Transverse colon (tissue), 4 donors: ENCODE measurements around the gene LMAN1L. TPM values are rescaled to one million over a fixed set of nuclear protein-coding genes. Genes with fewer than 3 reads are reported as not detected.

Experiments used
- DNase-seq: peaks from one replicate; pipeline ENCODE4 v3.0.0-alpha.2; 2019
- H3K27ac ChIP-seq, 4 donors: fragments of 200-600 bp; sonication (generic); 2 replicates each; pipeline ENCODE4 v1.5.1; 2016 to 2018; ENCODE audit warnings: inconsistent platforms in 4 of 4
- H3K27me3 ChIP-seq: fragments of 200-600 bp; sonication (generic); 2 replicates; pipeline ENCODE4 v1.5.1; 2017; ENCODE audit warnings: inconsistent platforms
- H3K36me3 ChIP-seq, 4 donors: fragments of 200-600 bp; sonication (generic); 2 replicates each; pipeline ENCODE4 v1.5.1; 2017 to 2019; ENCODE audit warnings: inconsistent platforms in 4 of 4
- H3K4me1 ChIP-seq, 4 donors: fragments of 200-600 bp; sonication (generic); 2 replicates each; pipeline ENCODE4 v1.5.1; 2017 to 2020; ENCODE audit warnings: inconsistent platforms in 4 of 4
- H3K4me3 ChIP-seq, 4 donors: fragments of 200-600 bp; sonication (generic); 1 replicate in 1 of 4; 2 replicates in 3 of 4; pipeline versions ENCODE4 v1.5.1 to v1.6.1; 2017 to 2019; ENCODE audit warnings: inconsistent platforms in 4 of 4
- H3K9me3 ChIP-seq, 2 donors: fragments of 200-600 bp; sonication (generic); 2 replicates each; pipeline ENCODE4 v1.5.1; 2017 to 2019; ENCODE audit warnings: inconsistent platforms in 2 of 2
- EP300 ChIP-seq: sonication (generic); formaldehyde crosslinking; IDR thresholded peaks from one replicate; pipeline ENCODE4 v1.6.1; 2017; ENCODE audit warnings: antibody characterized with exemption, low read depth
- POLR2A ChIP-seq: fragments of 450-650 bp; IDR thresholded peaks from one replicate; pipeline ENCODE4 v1.6.1; 2016; ENCODE audit warnings: antibody characterized with exemption, mild to moderate bottlenecking, moderate library complexity
- POLR2AphosphoS5 ChIP-seq, 3 donors: sonication (generic); formaldehyde crosslinking; IDR thresholded peaks; one replicate each; pipeline ENCODE4 v1.6.1; 2016; ENCODE audit warnings: antibody characterized with exemption in 3 of 3
- WGBS, 2 donors: methylation state at CpG; one replicate each; pipeline ENCODE4 v1.1.5; 2018; ENCODE audit warnings: low coverage in 1 of 2; 5-methylcytosine and 5-hydroxymethylcytosine counted together
- in situ Hi-C, 4 donors: fragments of 200-750 bp; cut with MboI; loops; one replicate each; pipeline versions ENCODE4 v1.15.0 to v1.15.1; 2017; ENCODE audit warnings: low sequenced_read_pairs in 3 of 4, low pct_ligation_motif_present in 1 of 4, low pct_unique_long_range_greater_than_20kb in 1 of 4
- intact Hi-C: fragments of 100-400 bp; cut with DNase I; formaldehyde crosslinking; loops from one replicate; pipeline ENCODE4 v1.15.1; 2023; ENCODE audit warnings: low total_unique reads
- total RNA-seq, 4 donors: library from RNA; depleted of rRNA; stranded (reverse); fragments of >200 nt; gene quantifications; one replicate each; pipeline ENCODE4 v1.1.0, GENCODE V29; 2016
- TF ChIP-seq, protein P1 (sequence below), 5 experiments: fragments of 200-600 bp in 3 of 5; fragments of 450-650 bp in 2 of 5; sonication (generic) in 3 of 5; IDR thresholded peaks; 1 replicate in 2 of 5; 2 replicates in 3 of 5; pipeline ENCODE4 v1.5.1; 2016 to 2017; ENCODE audit warnings: antibody characterized with exemption in 5 of 5, inconsistent platforms in 3 of 5, mild to moderate bottlenecking in 2 of 5, moderate library complexity in 1 of 5

Gene LMAN1L
- total RNA-seq: 10 to 100 TPM in 1 of 4 donors, not detected in 3; 20.2 TPM

DNA sequence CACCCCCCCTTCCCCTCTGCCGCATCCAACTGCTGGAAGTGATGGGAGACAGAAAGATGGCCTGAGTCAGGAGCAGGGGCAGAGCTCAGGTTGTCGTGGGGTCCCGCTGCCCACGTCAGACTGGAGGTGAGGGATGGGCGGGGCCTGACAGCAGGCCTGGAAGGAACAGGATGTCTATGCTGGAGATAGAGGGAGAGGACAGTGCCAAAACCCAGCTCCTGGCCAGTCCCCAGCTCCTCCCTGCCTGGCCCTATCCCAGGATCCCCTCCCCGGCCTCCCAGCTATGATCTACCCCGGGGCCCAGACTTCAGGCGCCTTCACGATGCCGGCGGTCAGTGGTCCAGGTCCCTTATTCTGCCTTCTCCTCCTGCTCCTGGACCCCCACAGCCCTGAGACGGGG is at the start of gene LMAN1L:
TSS of gene LMAN1L (plus strand) at position 303 of the 400 bp plus-strand sequence. CDS start at position 323, 20 bp downstream.
- peaks cover 22 to 50% (median 37%) of the 10 kb centered on the region in 4 donors for H3K4me1 ChIP-seq
- TF ChIP-seq POLR2A (no peak), EP300 (no peak)
- TF ChIP-seq, protein P1, sequence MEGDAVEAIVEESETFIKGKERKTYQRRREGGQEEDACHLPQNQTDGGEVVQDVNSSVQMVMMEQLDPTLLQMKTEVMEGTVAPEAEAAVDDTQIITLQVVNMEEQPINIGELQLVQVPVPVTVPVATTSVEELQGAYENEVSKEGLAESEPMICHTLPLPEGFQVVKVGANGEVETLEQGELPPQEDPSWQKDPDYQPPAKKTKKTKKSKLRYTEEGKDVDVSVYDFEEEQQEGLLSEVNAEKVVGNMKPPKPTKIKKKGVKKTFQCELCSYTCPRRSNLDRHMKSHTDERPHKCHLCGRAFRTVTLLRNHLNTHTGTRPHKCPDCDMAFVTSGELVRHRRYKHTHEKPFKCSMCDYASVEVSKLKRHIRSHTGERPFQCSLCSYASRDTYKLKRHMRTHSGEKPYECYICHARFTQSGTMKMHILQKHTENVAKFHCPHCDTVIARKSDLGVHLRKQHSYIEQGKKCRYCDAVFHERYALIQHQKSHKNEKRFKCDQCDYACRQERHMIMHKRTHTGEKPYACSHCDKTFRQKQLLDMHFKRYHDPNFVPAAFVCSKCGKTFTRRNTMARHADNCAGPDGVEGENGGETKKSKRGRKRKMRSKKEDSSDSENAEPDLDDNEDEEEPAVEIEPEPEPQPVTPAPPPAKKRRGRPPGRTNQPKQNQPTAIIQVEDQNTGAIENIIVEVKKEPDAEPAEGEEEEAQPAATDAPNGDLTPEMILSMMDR (IDR thresholded peaks at IDR 0.05): no peak
- WGBS, 2 donors: 76% methylated on average over 12 of the region's 12 CpGs; no CpG with 5 or more reads in 1 of the 2 donors
- intact Hi-C loops (no loop called here), in situ Hi-C loops (no loop called here)
- no peaks in the 10 kb centered on the region for H3K27me3 ChIP-seq
- H3K27ac ChIP-seq: no peak within 1 kb of the TSS
- no peak for DNase-seq
- H3K36me3 ChIP-seq: no peaks in the 10 kb centered on the region
- no peaks in the 10 kb centered on the region for H3K9me3 ChIP-seq
- no peak within 1 kb of the TSS for H3K4me3 ChIP-seq

DNA sequence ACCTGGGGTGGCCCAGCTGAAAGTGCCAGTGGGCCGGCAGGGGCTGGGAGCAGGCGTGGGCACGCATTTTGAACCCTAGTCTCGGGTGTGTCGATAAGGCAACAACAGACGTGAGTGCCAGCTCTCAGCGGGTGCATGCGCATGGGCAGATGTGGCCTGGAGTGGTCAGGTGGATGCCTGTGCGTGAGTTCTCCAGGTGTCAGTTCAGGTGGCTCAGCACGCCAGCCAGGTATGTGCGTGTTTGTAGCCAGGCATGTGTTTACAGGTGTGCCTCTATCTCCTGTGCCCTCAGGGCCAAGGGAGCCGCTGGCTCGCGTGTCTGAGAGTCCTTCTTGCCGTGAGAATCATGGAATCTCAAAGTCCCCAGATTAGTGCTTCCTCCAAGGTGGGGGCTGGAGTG is 49.2 kb upstream of the LMAN1L start:
- Histone ChIP-seq H3K4me1 (no peaks in the 10 kb centered on the region), H3K27ac (no peak overlapping the region), H3K27me3 (peaks cover 5% of the 10 kb centered on the region), H3K36me3 (no peaks in the 10 kb centered on the region), H3K9me3 (no peaks in the 10 kb centered on the region), H3K4me3 (no peak overlapping the region)
- intact Hi-C loops: no loop called here
- 81% methylated on average over 15 of the region's 15 CpGs; no CpG with 5 or more reads in 1 of the 2 donors for WGBS, 2 donors
- in situ Hi-C loops: loop anchor here in 2 of 4 donors (25.0 kb wide), 1 partner anchor 376 kb away; no protein-coding TSS in a partner anchor
- no peak for DNase-seq
- TF ChIP-seq POLR2AphosphoS5 (IDR thresholded peaks at IDR 0.05) (no peak), EP300 (no peak), POLR2A (no peak)
- TF ChIP-seq, protein P1 (IDR thresholded peaks at IDR 0.05): no peak

DNA sequence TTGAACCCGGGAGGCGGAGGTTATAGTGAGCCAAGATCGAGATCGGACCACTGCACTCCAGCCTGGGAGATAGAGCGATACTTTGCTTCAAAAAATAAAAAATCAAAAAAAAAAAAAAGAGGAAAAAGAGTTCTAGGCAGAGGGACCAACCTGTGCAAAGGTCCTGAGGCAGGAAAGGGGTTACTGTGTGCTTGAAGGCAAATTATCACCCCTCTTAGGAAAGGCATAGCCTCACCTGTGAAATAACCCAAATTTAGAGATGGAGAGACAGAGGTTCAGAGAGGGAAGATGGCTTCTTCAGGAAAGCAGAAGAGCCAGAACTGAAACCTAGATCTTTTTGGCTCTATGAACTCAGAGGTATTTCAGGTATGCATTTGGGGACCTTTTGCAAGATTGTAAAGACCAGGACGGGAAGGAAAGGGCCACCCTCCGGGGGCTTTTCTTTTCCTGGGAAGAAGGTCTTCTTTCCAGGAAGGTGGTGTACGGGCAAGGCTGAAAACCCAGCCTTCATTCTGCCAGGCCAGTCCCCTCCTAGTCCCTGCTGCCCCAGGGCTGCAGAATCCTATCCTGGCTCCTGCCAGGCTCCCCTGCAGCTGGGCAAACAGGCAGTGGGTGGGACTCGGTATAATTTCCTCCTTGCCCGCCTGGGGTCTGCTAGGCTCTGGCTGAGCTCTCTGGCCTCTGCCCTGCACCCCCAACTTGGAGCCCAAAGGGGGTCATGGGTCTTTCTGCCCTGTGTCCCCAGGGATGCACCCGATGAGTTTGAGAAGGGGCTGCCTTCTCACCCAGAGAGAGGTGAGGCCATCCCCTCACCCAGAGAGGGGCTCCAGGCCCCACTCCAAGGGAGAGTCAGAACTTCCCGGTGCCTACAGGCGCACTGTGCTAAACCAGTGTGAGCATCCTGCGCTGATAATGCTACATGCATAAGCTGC is 45.2 kb upstream of the LMAN1L start:
- in situ Hi-C loops: loop anchor here in 3 of 4 donors (5.0 to 25.0 kb wide), 4 partner anchors 125 to 380 kb away; no protein-coding TSS in a partner anchor
- TF ChIP-seq POLR2A: no peak
- TF ChIP-seq POLR2AphosphoS5 (IDR thresholded peaks at IDR 0.05): no peak
- no peak for TF ChIP-seq EP300
- TF ChIP-seq, protein P1 (IDR thresholded peaks at IDR 0.05): no peak

DNA sequence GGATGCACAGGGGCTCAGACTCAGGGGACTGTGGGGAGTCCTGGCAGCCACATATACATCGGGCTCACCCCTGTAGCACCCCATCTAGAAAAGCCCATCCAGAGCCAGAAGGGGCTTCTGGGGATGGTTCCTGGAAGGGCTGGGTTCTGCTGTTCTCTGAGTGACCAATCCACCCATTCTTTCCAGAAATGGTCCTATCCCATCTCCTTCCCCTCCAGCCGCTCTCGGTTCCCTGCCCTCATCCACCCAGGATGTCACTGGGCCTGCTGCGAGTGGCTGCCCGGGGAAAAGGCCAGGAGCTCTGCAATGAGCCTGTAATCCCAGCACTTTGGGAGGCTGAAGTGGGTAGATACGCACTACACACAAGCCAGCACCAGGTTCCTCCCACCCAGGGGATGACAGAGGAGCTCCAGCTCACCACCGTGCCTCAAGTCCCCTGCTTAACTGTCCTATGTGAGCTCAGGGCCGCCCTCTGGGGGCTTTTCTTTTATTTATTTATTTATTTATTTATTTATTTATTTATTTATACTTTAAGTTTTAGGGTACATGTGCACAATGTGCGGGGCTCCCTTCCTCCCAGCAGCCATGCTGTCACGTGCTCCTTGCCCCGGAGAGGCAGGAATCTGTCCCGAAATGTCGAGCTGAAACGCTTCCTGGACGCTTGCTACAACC is 44.4 kb upstream of the LMAN1L start:
- no peak overlapping the region for H3K27ac ChIP-seq
- no peak overlapping the region for H3K4me3 ChIP-seq
- TF ChIP-seq EP300 (no peak), POLR2AphosphoS5 (IDR thresholded peaks at IDR 0.05) (no peak), POLR2A (no peak)
- TF ChIP-seq, protein P1 (IDR thresholded peaks at IDR 0.05): no peak
- intact Hi-C loops: loop anchor here (2.0 kb wide), 1 partner anchor 131 kb away; no protein-coding TSS in a partner anchor
- WGBS, 2 donors: 21 to 39% methylated on average over 7 to 15 of the region's 15 CpGs
- peaks cover 5% of the 10 kb centered on the region for H3K27me3 ChIP-seq
- in situ Hi-C loops: loop anchor here in 3 of 4 donors (5.0 to 25.0 kb wide), 4 partner anchors 126 to 381 kb away; no protein-coding TSS in a partner anchor
- DNase-seq: no peak
- peaks cover 4 to 18% (median 8%) of the 10 kb centered on the region in 4 donors for H3K4me1 ChIP-seq
- no peaks in the 10 kb centered on the region for H3K9me3 ChIP-seq
- H3K36me3 ChIP-seq: no peaks in the 10 kb centered on the region

More for the DNA sequence above, 45.2 kb upstream of the LMAN1L start:
- Histone ChIP-seq H3K9me3 (no peaks in the 10 kb centered on the region), H3K4me1 (peaks cover 0 to 13% (median 4%) of the 10 kb centered on the region in 4 donors), H3K36me3 (no peaks in the 10 kb centered on the region), H3K27me3 (peaks cover 5% of the 10 kb centered on the region), H3K4me3 (no peak overlapping the region), H3K27ac (no peak overlapping the region)
- 78 to 91% methylated on average over 8 to 14 of the region's 14 CpGs for WGBS, 2 donors
- intact Hi-C loops: loop anchor here (2.0 kb wide), 1 partner anchor 131 kb away; no protein-coding TSS in a partner anchor
- no peak for DNase-seq
